Measurements from ENCODE around the gene PPP1R13L. TPM values are rescaled to one million over a fixed set of nuclear protein-coding genes. Genes with fewer than 3 reads are reported as not detected.
"Not testable (repeated sequence)": the region's sequence is repeated elsewhere in the genome, so short reads cannot be mapped to it uniquely, and the experiment has no call there.

PPP1R13L gene
- total RNA-seq, 4 donors from 2014 or later, result 53.1 to 166 (median 87.8) TPM

DNA sequence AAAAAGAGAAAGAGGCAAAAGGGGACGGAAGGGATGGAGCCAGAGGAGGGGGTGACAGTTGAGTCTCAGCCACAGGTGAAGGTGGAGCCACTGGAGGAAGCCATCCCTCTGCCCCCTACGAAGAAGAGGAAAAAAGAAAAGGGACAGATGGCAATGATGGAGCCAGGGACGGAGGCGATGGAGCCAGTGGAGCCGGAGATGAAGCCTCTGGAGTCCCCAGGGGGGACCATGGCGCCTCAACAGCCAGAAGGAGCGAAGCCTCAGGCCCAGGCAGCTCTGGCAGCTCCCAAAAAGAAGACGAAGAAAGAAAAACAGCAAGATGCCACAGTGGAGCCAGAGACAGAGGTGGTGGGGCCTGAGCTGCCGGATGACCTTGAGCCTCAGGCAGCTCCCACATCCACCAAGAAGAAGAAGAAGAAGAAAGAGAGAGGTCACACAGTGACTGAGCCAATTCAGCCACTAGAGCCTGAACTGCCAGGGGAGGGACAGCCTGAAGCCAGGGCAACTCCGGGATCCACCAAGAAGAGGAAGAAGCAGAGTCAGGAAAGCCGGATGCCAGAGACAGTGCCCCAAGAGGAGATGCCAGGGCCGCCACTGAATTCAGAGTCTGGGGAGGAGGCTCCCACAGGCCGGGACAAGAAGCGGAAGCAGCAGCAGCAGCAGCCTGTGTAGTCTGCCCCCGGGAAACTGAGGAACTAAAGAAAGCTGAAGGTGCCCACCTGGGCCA, 4.1 kb upstream of the PPP1R13L start:
- WGBS, 2 donors, result 73 to 82% methylated on average over 14 to 15 of the region's 15 CpGs
- H3K9me3 ChIP-seq, result no peaks in the 10 kb centered on the region
- TF ChIP-seq, protein P1, sequence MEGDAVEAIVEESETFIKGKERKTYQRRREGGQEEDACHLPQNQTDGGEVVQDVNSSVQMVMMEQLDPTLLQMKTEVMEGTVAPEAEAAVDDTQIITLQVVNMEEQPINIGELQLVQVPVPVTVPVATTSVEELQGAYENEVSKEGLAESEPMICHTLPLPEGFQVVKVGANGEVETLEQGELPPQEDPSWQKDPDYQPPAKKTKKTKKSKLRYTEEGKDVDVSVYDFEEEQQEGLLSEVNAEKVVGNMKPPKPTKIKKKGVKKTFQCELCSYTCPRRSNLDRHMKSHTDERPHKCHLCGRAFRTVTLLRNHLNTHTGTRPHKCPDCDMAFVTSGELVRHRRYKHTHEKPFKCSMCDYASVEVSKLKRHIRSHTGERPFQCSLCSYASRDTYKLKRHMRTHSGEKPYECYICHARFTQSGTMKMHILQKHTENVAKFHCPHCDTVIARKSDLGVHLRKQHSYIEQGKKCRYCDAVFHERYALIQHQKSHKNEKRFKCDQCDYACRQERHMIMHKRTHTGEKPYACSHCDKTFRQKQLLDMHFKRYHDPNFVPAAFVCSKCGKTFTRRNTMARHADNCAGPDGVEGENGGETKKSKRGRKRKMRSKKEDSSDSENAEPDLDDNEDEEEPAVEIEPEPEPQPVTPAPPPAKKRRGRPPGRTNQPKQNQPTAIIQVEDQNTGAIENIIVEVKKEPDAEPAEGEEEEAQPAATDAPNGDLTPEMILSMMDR (IDR thresholded peaks at IDR 0.05), result no peak
- TF ChIP-seq POLR2A (IDR thresholded peaks at IDR 0.05), result no peak
- intact Hi-C loops (cut with DNase I), result no loop called here
- peaks cover 0 to 12% (median 2%) of the 10 kb centered on the region in 4 donors for H3K27me3 ChIP-seq
- peaks cover 12 to 41% (median 14%) of the 10 kb centered on the region in 3 donors for H3K4me1 ChIP-seq
- H3K4me3 ChIP-seq, result no peak overlapping the region
- H3K27ac ChIP-seq, result no peak overlapping the region
- H3K36me3 ChIP-seq, result peaks cover 0 to 52% (median 11%) of the 10 kb centered on the region in 3 donors
- no peak for DNase-seq

DNA sequence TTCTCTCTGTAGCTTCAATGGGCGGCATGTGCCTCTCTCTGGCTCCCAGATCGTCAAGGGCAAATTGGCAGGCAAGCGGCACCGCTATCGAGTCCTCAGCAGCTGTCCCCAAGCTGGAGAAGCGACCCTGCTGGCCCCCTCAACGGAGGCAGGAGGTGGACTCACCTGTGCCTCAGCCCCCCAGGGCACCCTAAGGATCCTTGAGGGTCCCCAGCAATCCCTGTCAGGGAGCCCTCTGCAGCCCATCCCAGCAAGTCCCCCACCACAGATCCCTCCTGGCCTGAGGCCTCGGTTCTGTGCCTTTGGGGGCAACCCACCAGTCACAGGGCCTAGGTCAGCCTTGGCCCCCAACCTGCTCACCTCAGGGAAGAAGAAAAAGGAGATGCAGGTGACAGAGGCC, 3.3 kb upstream of the PPP1R13L start:
- peaks cover 12 to 50% (median 14%) of the 10 kb centered on the region in 3 donors for H3K4me1 ChIP-seq
- no peaks in the 10 kb centered on the region for H3K9me3 ChIP-seq
- peaks cover 0 to 44% (median 3%) of the 10 kb centered on the region in 3 donors for H3K36me3 ChIP-seq
- no peak overlapping the region for H3K27ac ChIP-seq
- 57% methylated on average over 2 of the region's 8 CpGs; no CpG with 5 or more reads in 1 of the 2 donors for WGBS, 2 donors
- TF ChIP-seq POLR2A (IDR thresholded peaks at IDR 0.05), result no peak
- TF ChIP-seq, protein P1 (IDR thresholded peaks at IDR 0.05), result no peak
- intact Hi-C loops (cut with DNase I), result no loop called here
- no peak for DNase-seq
- H3K27me3 ChIP-seq, result peaks cover 0 to 20% (median 2%) of the 10 kb centered on the region in 4 donors
- H3K4me3 ChIP-seq, result no peak overlapping the region

DNA sequence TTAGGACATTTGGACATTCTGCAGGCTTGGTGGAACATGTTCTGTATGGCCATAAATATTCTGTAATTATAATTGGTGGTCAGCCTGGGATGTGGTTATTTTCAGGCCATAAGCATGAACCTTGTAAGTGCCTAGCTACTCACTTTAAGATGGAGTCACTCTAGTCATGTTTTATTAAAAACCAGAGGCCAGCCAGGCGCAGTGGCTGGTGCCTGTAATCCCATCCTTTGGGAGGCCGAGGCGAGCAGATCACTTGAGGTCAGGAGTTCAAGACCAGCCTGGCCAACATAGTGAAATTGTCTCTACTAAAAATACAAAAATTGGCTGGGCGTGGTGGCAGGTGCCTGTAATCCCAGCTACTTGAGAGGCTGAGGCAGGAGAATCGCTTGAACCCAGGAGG, 2.7 kb upstream of the PPP1R13L start:
- H3K9me3 ChIP-seq; H3K27ac ChIP-seq; DNase-seq; intact Hi-C loops (cut with DNase I): not testable (repeated sequence)
- Histone ChIP-seq H3K4me3 (peak overlapping the region in 1 of 4 donors; percentile 66), H3K36me3 (peaks cover 0 to 38% (median 0%) of the 10 kb centered on the region in 3 donors), H3K4me1 (peaks cover 12 to 55% (median 14%) of the 10 kb centered on the region in 3 donors), H3K27me3 (peaks cover 0 to 26% (median 2%) of the 10 kb centered on the region in 4 donors)
- WGBS, 2 donors, result 57 to 72% methylated on average over 4 to 5 of the region's 5 CpGs

DNA sequence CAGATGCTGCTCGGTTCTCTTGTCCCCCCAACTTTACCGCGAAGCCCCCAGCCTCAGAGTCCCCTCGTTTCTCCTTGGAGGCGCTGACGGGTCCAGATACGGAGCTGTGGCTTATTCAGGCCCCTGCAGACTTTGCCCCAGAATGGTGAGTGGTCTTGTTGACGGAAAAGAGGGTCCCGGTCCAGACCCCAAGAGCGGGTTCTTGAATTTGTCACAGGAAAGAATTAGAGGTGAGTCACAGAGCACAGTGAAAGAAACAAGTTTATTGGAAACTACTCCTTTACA, 2.2 kb upstream of the PPP1R13L start:
- DNase-seq, result no peak
- intact Hi-C loops (cut with DNase I), result no loop called here
- WGBS, 2 donors, result 0 to 3% methylated on average over 6 to 7 of the region's 10 CpGs
- H3K27me3 ChIP-seq, result peaks cover 0 to 29% (median 2%) of the 10 kb centered on the region in 4 donors
- peaks cover 12 to 61% (median 14%) of the 10 kb centered on the region in 3 donors for H3K4me1 ChIP-seq
- H3K9me3 ChIP-seq, result no peaks in the 10 kb centered on the region
- TF ChIP-seq, protein P1 (IDR thresholded peaks at IDR 0.05), result no peak
- TF ChIP-seq POLR2A (IDR thresholded peaks at IDR 0.05), result no peak
- peak overlapping the region; percentile 56 to 81 (median 69) for H3K4me3 ChIP-seq
- H3K36me3 ChIP-seq, result peaks cover 0 to 33% (median 0%) of the 10 kb centered on the region in 3 donors
- peak overlapping the region in 3 of 4 donors; percentile 91 to 100 (median 96) for H3K27ac ChIP-seq

DNA sequence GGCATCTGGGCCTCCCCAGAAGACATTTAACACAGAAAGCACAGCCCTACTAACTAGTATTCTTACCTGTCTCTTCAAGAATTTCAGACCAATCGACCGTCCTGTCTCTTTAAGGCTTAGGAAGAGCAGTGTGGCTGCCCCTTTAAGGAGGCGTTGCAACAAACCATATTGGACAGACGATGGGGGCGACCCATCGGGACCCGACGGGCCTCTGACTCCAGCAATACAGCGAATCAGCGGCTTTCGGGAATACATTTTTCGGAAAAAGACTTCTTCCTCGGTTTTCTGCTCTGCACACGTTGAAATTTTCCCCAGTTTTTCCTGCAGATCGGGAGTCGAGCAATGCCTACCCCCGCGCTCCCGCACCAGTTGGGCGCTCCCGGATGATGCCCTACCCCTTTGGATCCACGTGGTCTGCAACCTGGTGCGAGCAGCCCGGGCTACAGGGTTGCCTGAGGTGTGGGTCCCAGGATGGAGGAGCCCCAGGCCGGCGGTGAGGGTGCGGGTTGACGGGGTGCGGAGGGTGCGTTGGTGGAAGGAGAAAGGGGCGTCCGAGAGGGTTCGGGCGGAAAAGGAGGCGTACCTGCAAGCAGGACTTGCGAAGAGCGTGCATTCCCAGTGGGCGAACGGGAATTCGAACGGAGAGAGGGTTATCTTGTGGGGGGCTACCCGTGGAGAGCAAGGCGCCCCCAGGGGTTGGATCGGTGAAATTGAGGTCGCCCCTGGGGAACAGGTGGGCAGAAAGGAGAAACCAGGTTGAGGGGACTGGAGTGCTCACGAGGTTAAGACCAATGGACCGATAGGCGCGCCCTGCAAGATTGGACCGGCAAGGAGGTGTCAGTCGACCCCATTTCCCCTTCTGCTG, 1.6 kb upstream of the PPP1R13L start, which contains the start of gene POLR1G:
Gene POLR1G, plus strand, starts transcription at position 419 of the 865 bp plus-strand sequence. Its CDS starts 53 bp downstream, at position 472.
- Histone ChIP-seq H3K4me3 (peak within 1 kb of the TSS; percentile 56 to 81 (median 69)), H3K27me3 (peaks cover 0 to 29% (median 2%) of the 10 kb centered on the region in 4 donors), H3K4me1 (peaks cover 12 to 66% (median 14%) of the 10 kb centered on the region in 3 donors), H3K27ac (peak within 1 kb of the TSS; percentile 91 to 100 (median 94)), H3K36me3 (peaks cover 0 to 31% (median 0%) of the 10 kb centered on the region in 3 donors), H3K9me3 (no peaks in the 10 kb centered on the region)
- intact Hi-C loops (cut with DNase I), result no loop called here
- peak in 1 of 4 donors; percentile 24 for TF ChIP-seq POLR2A (IDR thresholded peaks at IDR 0.05)
- TF ChIP-seq, protein P1 (IDR thresholded peaks at IDR 0.05), result peak in 2 of 6 experiments; percentile 9 to 49
- no peak for DNase-seq
- 0 to 1% methylated on average over 35 to 45 of the region's 51 CpGs for WGBS, 2 donors
